GM12878 (cell line): ENCODE data around the gene CFAP141. TPM values are rescaled to one million over a fixed set of nuclear protein-coding genes. Genes with fewer than 3 reads are reported as not detected.

ENCODE experiments used
- ATAC-seq: fragments of 200-7000 bp; cut with Tn5 transposase; 3 replicates; pipeline ENCODE4 v1.9.1; 2020; ENCODE audit warnings: mild to moderate bottlenecking, moderate library complexity
- BruUV-seq: library from RNA; stranded (reverse); fragments of 400-500 nt; replicated peaks from 2 replicates; lab custom pipeline; 2021; lab: Mats Ljungman, UMichigan
- CTCF ChIA-PET: fragments of 300-600 bp; sonication (Branson Sonifier 250); formaldehyde crosslinking; extraction: SDS; loops from one replicate; lab custom pipeline; 2021; ENCODE audit warnings: inconsistent platforms; lab: Yijun Ruan, JAX
- POLR2A ChIA-PET: fragments of 350-600 bp; formaldehyde crosslinking; extraction: SDS; loops from one replicate; lab custom pipeline; 2021; ENCODE audit warnings: inconsistent platforms; lab: Charles Lee
- RAD21 ChIA-PET: fragments of 300-600 bp; sonication (Branson Sonifier 250); formaldehyde crosslinking; loops from one replicate; lab custom pipeline; 2023; ENCODE audit warnings: antibody characterized with exemption; ENCODE audit not compliant: unreplicated experiment; lab: Charles Lee
- SMC1A ChIA-PET: fragments of 300-600 bp; sonication (Branson Sonifier 250); formaldehyde crosslinking; loops from one replicate; lab custom pipeline; 2023; ENCODE audit not compliant: unreplicated experiment, uncharacterized antibody; lab: Charles Lee
- DNase-seq: peaks from one replicate; pipeline ENCODE4 v3.0.0-alpha.2; 2011; ENCODE audit warnings: low read depth, low spot score
- FAIRE-seq: peaks from 3 replicates; lab custom pipeline; 2011; peaks lifted over from hg19 to GRCh38; lab: Jason Lieb, UNC
- H2AFZ ChIP-seq: 2 replicates; pipeline ENCODE4 v1.6.0; 2011; ENCODE audit warnings: low read depth, low read length, control low read depth; ENCODE audit not compliant: control insufficient read depth
- H3K27ac ChIP-seq: 2 replicates; pipeline ENCODE4 v1.5.1; 2011; ENCODE audit warnings: control low read depth; ENCODE audit not compliant: control insufficient read depth, insufficient read depth
- H3K27me3 ChIP-seq, 2 experiments: replicated peaks in 1 of 2; 2 replicates each; pipeline versions ENCODE4 v1.6.0 to v1.6.1; 2011; ENCODE audit warnings: low read length in 1 of 2; ENCODE audit not compliant: control insufficient read depth in 2 of 2, insufficient read depth in 2 of 2
- H3K36me3 ChIP-seq, 2 experiments: 2 replicates each; pipeline ENCODE4 v1.5.1; 2011; ENCODE audit warnings: low read length in 1 of 2; ENCODE audit not compliant: control insufficient read depth in 2 of 2, insufficient read depth in 2 of 2
- H3K4me1 ChIP-seq: 2 replicates; pipeline ENCODE4 v1.6.1; 2011; ENCODE audit warnings: mild to moderate bottlenecking, low read length, moderate library complexity, mixed read lengths; ENCODE audit not compliant: control insufficient read depth, insufficient read depth
- H3K4me2 ChIP-seq: 2 replicates; pipeline ENCODE4 v1.6.0; 2011; ENCODE audit warnings: control low read depth; ENCODE audit not compliant: control insufficient read depth, insufficient read depth
- H3K4me3 ChIP-seq: fragments of 200-600 bp; sonication (generic); 2 replicates; pipeline ENCODE4 v1.5.1; 2016
- H3K79me2 ChIP-seq: 2 replicates; pipeline ENCODE4 v1.6.0; 2011; ENCODE audit warnings: low read length; ENCODE audit not compliant: control insufficient read depth, insufficient read depth
- H3K9ac ChIP-seq: 2 replicates; pipeline ENCODE4 v1.8.0; 2011; ENCODE audit warnings: low read length, control low read depth, mixed read lengths; ENCODE audit not compliant: control insufficient read depth, insufficient read depth
- H3K9me3 ChIP-seq: replicated peaks from 3 replicates; pipeline ENCODE4 v1.5.1; 2011; ENCODE audit warnings: mild to moderate bottlenecking, low read length; ENCODE audit not compliant: control insufficient read depth, insufficient read depth
- H4K20me1 ChIP-seq: 2 replicates; pipeline ENCODE4 v1.6.0; 2011; ENCODE audit not compliant: control insufficient read depth, insufficient read depth
- BACH1 ChIP-seq: fragments of 450-650 bp; IDR thresholded peaks from 2 replicates; pipeline ENCODE4 v1.6.1; 2017; ENCODE audit warnings: mild to moderate bottlenecking, borderline replicate concordance
- BCL3 ChIP-seq: IDR thresholded peaks from 2 replicates; pipeline ENCODE4 v1.6.1; 2011; ENCODE audit warnings: borderline replicate concordance, low read depth, mild to moderate bottlenecking, moderate library complexity, low read length; ENCODE audit not compliant: insufficient read depth, poor library complexity, severe bottlenecking
- EZH2 ChIP-seq: IDR thresholded peaks from 2 replicates; pipeline ENCODE4 v1.6.1; 2012; ENCODE audit warnings: low read depth, mild to moderate bottlenecking, control low read depth, inconsistent platforms, low read length, borderline replicate concordance; ENCODE audit not compliant: control insufficient read depth
- IKZF2 ChIP-seq, 2 experiments: fragments of 450-650 bp; IDR thresholded peaks; 2 replicates each; pipeline ENCODE4 v1.6.1; 2017; ENCODE audit warnings: mild to moderate bottlenecking in 2 of 2, moderate library complexity in 2 of 2
- NR2C2 ChIP-seq: IDR thresholded peaks from 2 replicates; pipeline ENCODE4 v1.6.1; 2011; ENCODE audit warnings: borderline replicate concordance, low read depth; ENCODE audit not compliant: control insufficient read depth, insufficient read length
- PML ChIP-seq: IDR thresholded peaks from 2 replicates; pipeline ENCODE4 v1.6.1; 2012; ENCODE audit warnings: low read length, inconsistent platforms
- POU2F2 ChIP-seq: IDR thresholded peaks from 3 replicates; pipeline ENCODE4 v1.6.1; 2011; ENCODE audit warnings: low read depth, mild to moderate bottlenecking, low read length, borderline replicate concordance
- RUNX3 ChIP-seq: IDR thresholded peaks from 2 replicates; pipeline ENCODE4 v1.6.1; 2012; ENCODE audit warnings: low read length, inconsistent platforms
- SKIL ChIP-seq: fragments of 450-650 bp; IDR thresholded peaks from 2 replicates; pipeline ENCODE4 v1.6.1; 2017; ENCODE audit warnings: mild to moderate bottlenecking, low read depth, inconsistent platforms; ENCODE audit not compliant: poor library complexity, severe bottlenecking
- SMARCA5 ChIP-seq: fragments of 450-650 bp; IDR thresholded peaks from 2 replicates; pipeline ENCODE4 v1.6.1; 2017; ENCODE audit warnings: mild to moderate bottlenecking
- TBL1XR1 ChIP-seq: IDR thresholded peaks from 2 replicates; pipeline ENCODE4 v1.6.1; 2012; ENCODE audit warnings: low read depth, low read length, improper control_type of control experiment
- ZBTB40 ChIP-seq: fragments of 450-650 bp; IDR thresholded peaks from 2 replicates; pipeline ENCODE4 v1.6.1; 2016; ENCODE audit warnings: mild to moderate bottlenecking, moderate library complexity, borderline replicate concordance
- whole genome bisulfite sequencing: methylation state at CpG from one replicate; pipeline ENCODE4 v1.1.6; 2016; ENCODE audit warnings: low lambda C conversion rate; ENCODE audit not compliant: insufficient replicate concordance, insufficient coverage; ENCODE audit errors: missing lambda C conversion rate; 5-methylcytosine and 5-hydroxymethylcytosine counted together
- in situ Hi-C: fragments of 300-500 bp; cut with MboI; formaldehyde crosslinking; loops from 9 replicates; pipeline ENCODE4 v1.14.3; 2018; ENCODE audit warnings: mixed read lengths
- intact Hi-C: fragments of 100-400 bp; cut with micrococcal nuclease; formaldehyde crosslinking; loops from one replicate; pipeline ENCODE4 v1.14.2; 2022; ENCODE audit not compliant: unreplicated experiment
- polyA plus RNA-seq, 11 experiments: library from polyadenylated mRNA; depleted of rRNA in 4 of 11; unstranded in 6 of 11; stranded (reverse) in 5 of 11; fragments of >200 nt; fragmentation: Nextera tagmentation in 4 of 11; fragmentation: Illumina TruSeq in 1 of 11; extraction: Ambion mirVana in 4 of 11; extraction: Trizol in 1 of 11; gene quantifications; 1 replicate in 1 of 11; 2 replicates in 10 of 11; pipeline versions ENCODE4 v1.2.1 to v1.2.3, GENCODE V29; 2011 to 2016; ENCODE audit warnings: inconsistent platforms in 2 of 11, missing spikeins in 2 of 11, low read depth in 1 of 11
- total RNA-seq, 4 experiments: library from RNA; depleted of rRNA in 3 of 4; stranded (reverse); fragments of >200 nt in 3 of 4; fragmentation: Illumina TruSeq in 1 of 4; extraction: Trizol in 1 of 4; gene quantifications; 2 replicates each; pipeline versions ENCODE4 v1.2.1 to v1.2.3, GENCODE V29; 2013 to 2021

The CFAP141 gene
- total and polyA plus RNA-seq, 10 of the 15 experiments (the other 5 are each of a cell fraction or from before 2014, with no cell fraction given) = not detected

GRCh38 chr1:154212083-154212482 lies 6.0 kb upstream of the CFAP141 start (continued):
- TF ChIP-seq BACH1 = no peak
- no peak for TF ChIP-seq RUNX3
- TF ChIP-seq POU2F2 = no peak
- no peak for TF ChIP-seq IKZF2 (IDR thresholded peaks at IDR 0.05)

GRCh38 chr1:154208677-154209388 lies 2.7 kb upstream of the CFAP141 start:
- no peak for DNase-seq
- no peak overlapping the region for H3K4me3 ChIP-seq
- ChIA-PET SMC1A (interaction anchor here (2.0 kb wide), 1 partner anchor 10 kb away, joined by 8 read pairs; no protein-coding TSS in a partner anchor), CTCF (interaction anchor here (0.6 to 2.5 kb wide), 3 partner anchors 9 to 39 kb away, joined by 4 to 14 read pairs (median 6); no protein-coding TSS in a partner anchor), RAD21 (no interaction called here), POLR2A (interaction anchor here (0.6 kb wide), 1 partner anchor 1668 kb away, joined by 3 read pairs; no protein-coding TSS in a partner anchor)
- in situ Hi-C loops (no loop called here), intact Hi-C loops (no loop called here)
- no peak overlapping the region for H3K27ac ChIP-seq
- no TSS peak for BruUV-seq
- H3K27me3 ChIP-seq = no peaks in the 10 kb centered on the region
- no peak overlapping the region for H2AFZ ChIP-seq
- no peak for ATAC-seq
- 92% methylated on average over 5 of the region's 5 CpGs for WGBS
- H3K9me3 ChIP-seq = no peaks in the 10 kb centered on the region
- FAIRE-seq = no peak
- H3K4me2 ChIP-seq = no peak overlapping the region
- H3K79me2 ChIP-seq = no peaks in the 10 kb centered on the region; the same call in 1 of the 2 replicates
- H3K9ac ChIP-seq = no peak overlapping the region
- peaks cover 6 to 26% of the 10 kb centered on the region in 2 experiments for H3K36me3 ChIP-seq
- H4K20me1 ChIP-seq = no peaks in the 10 kb centered on the region
- no peaks in the 10 kb centered on the region for H3K4me1 ChIP-seq
- TF ChIP-seq TBL1XR1 (no peak), NR2C2 (no peak), PML (no peak), EZH2 (no peak), SMARCA5 (no peak), SKIL (no peak), ZBTB40 (no peak), BCL3 (no peak)
